Mesenchymal stem cell (in vitro differentiated cells and primary cell): ENCODE data around the gene SLC66A2.

Experiments used
- DNase-seq: peaks from one replicate; pipeline ENCODE4 v3.0.0-alpha.2; 2013
- H2AFZ ChIP-seq: one replicate; pipeline ENCODE4 v1.6.1; 2013; ENCODE audit warnings: low read depth, mild to moderate bottlenecking, control low read depth, inconsistent platforms, low read length, moderate library complexity
- H2AK5ac ChIP-seq: 2 replicates; pipeline ENCODE4 v1.6.1; 2013; ENCODE audit warnings: low read length, moderate library complexity, mild to moderate bottlenecking, inconsistent platforms; ENCODE audit not compliant: severe bottlenecking
- H2BK120ac ChIP-seq: one replicate; pipeline ENCODE4 v1.6.1; 2013; ENCODE audit warnings: low read depth, mild to moderate bottlenecking, inconsistent platforms, low read length, moderate library complexity
- H2BK12ac ChIP-seq, 2 experiments: one replicate each; pipeline ENCODE4 v1.6.1; 2013; ENCODE audit warnings: inconsistent platforms in 2 of 2, low read length in 2 of 2, mild to moderate bottlenecking in 2 of 2, moderate library complexity in 2 of 2, control low read depth in 1 of 2
- H2BK15ac ChIP-seq: one replicate; pipeline ENCODE4 v1.6.1; 2013; ENCODE audit warnings: mild to moderate bottlenecking, low read depth, inconsistent platforms; ENCODE audit not compliant: poor library complexity, severe bottlenecking
- H2BK5ac ChIP-seq: 2 replicates; pipeline ENCODE4 v1.6.1; 2013; ENCODE audit warnings: low read depth, mild to moderate bottlenecking, low read length, control low read depth, inconsistent platforms; ENCODE audit not compliant: poor library complexity, severe bottlenecking
- H3K14ac ChIP-seq, 2 experiments: one replicate each; pipeline ENCODE4 v1.6.1; 2013; ENCODE audit warnings: inconsistent platforms in 2 of 2, low read length in 2 of 2, control low read depth in 1 of 2, mild to moderate bottlenecking in 1 of 2, moderate library complexity in 1 of 2
- H3K18ac ChIP-seq, 2 experiments: one replicate each; pipeline ENCODE4 v1.6.1; 2013; ENCODE audit warnings: inconsistent platforms in 2 of 2, low read length in 2 of 2, control low read depth in 1 of 2, low read depth in 1 of 2, mild to moderate bottlenecking in 1 of 2
- H3K23ac ChIP-seq, 2 experiments: one replicate each; pipeline ENCODE4 v1.6.1; 2013; ENCODE audit warnings: inconsistent platforms in 2 of 2, low read length in 2 of 2, mild to moderate bottlenecking in 2 of 2, moderate library complexity in 2 of 2, control low read depth in 1 of 2
- H3K27ac ChIP-seq: 2 replicates; pipeline ENCODE4 v1.5.1; 2013; ENCODE audit warnings: mild to moderate bottlenecking, moderate library complexity, low read length, control low read depth, inconsistent platforms; ENCODE audit not compliant: poor library complexity, severe bottlenecking
- H3K27me3 ChIP-seq, 2 experiments: 2 replicates each; pipeline versions ENCODE4 v1.6.1 to v1.7.0; 2013; ENCODE audit warnings: low read length in 2 of 2, mild to moderate bottlenecking in 2 of 2, moderate library complexity in 2 of 2, control low read depth in 1 of 2, inconsistent platforms in 1 of 2; ENCODE audit not compliant: control insufficient read depth in 1 of 2, insufficient read depth in 1 of 2
- H3K36me3 ChIP-seq, 2 experiments: 2 replicates each; pipeline versions ENCODE4 v1.6.1 to v1.7.0; 2013; ENCODE audit warnings: low read length in 2 of 2, control low read depth in 1 of 2, inconsistent platforms in 1 of 2, low read depth in 1 of 2, mild to moderate bottlenecking in 1 of 2; ENCODE audit not compliant: insufficient read depth in 2 of 2, control insufficient read depth in 1 of 2
- H3K4ac ChIP-seq, 2 experiments: one replicate each; pipeline ENCODE4 v1.6.1; 2013; ENCODE audit warnings: inconsistent platforms in 2 of 2, low read length in 2 of 2, mild to moderate bottlenecking in 2 of 2, moderate library complexity in 2 of 2, control low read depth in 1 of 2, low read depth in 1 of 2
- H3K4me1 ChIP-seq: 2 replicates; pipeline ENCODE4 v1.6.1; 2013; ENCODE audit warnings: low read depth, low read length, control low read depth; ENCODE audit not compliant: control insufficient read depth, insufficient read depth
- H3K4me2 ChIP-seq: 2 replicates; pipeline ENCODE4 v1.6.1; 2013; ENCODE audit warnings: low read length, mild to moderate bottlenecking, inconsistent platforms; ENCODE audit not compliant: poor library complexity, severe bottlenecking
- H3K4me3 ChIP-seq, 2 experiments: 2 replicates each; pipeline versions ENCODE4 v1.5.1 to v1.7.0; 2013; ENCODE audit warnings: low read length in 2 of 2, mild to moderate bottlenecking in 2 of 2, control low read depth in 1 of 2, low read depth in 1 of 2; ENCODE audit not compliant: insufficient read depth in 1 of 2
- H3K79me1 ChIP-seq: replicated peaks from 2 replicates; pipeline ENCODE4 v1.6.1; 2013; ENCODE audit warnings: mild to moderate bottlenecking, control low read depth, low read length, inconsistent platforms; ENCODE audit not compliant: poor library complexity, severe bottlenecking
- H3K9ac ChIP-seq: 2 replicates; pipeline ENCODE4 v1.7.0; 2013; ENCODE audit warnings: mild to moderate bottlenecking, low read length, moderate library complexity
- H3K9me3 ChIP-seq: 2 replicates; pipeline ENCODE4 v1.7.0; 2013; ENCODE audit warnings: mild to moderate bottlenecking, low read length; ENCODE audit not compliant: control insufficient read depth
- H4K8ac ChIP-seq: one replicate; pipeline ENCODE4 v1.6.1; 2013; ENCODE audit warnings: inconsistent platforms, mild to moderate bottlenecking, low read length, moderate library complexity
- H4K91ac ChIP-seq: one replicate; pipeline ENCODE4 v1.6.1; 2013; ENCODE audit warnings: mild to moderate bottlenecking, low read length, inconsistent platforms
- WGBS: methylation state at CpG from one replicate; pipeline ENCODE4 v1.1.7; 2013; ENCODE audit warnings: mixed read lengths; 5-methylcytosine and 5-hydroxymethylcytosine counted together

The SLC66A2 gene

DNA sequence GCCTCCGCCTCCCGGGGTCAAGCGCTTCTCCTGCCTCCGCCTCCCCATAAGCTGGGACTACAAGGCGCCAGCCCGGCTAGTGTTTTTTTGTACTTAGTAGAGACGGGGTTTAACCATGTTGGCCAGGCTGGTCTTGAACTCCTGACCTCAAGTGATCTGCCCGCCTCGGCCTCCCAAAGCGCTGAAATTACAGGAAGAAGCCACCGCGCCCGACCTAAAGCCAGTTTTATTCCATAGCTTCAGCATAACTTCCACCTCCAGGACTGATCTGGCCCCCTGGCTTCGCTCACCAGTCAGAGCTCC, 37.7 kb upstream of the SLC66A2 start:
- peak overlapping the region; percentile 88 to 97 for H3K4me3 ChIP-seq

GRCh38 chr18:79988451-79989194, 37.2 kb upstream of the SLC66A2 start, which contains the start of gene TXNL4A:
TSS of gene TXNL4A (minus strand) at chr18:79988563. CDS start at chr18:79988392, 171 bp downstream.
- Histone ChIP-seq H3K27me3 (no peaks in the 10 kb centered on the region), H3K27ac (peak within 1 kb of the TSS; percentile 63), H3K9ac (peak within 1 kb of the TSS; percentile 100), H4K91ac (peak within 1 kb of the TSS; percentile 94), H3K23ac (peak within 1 kb of the TSS in 1 of 2 experiments; percentile 6), H4K8ac (peak within 1 kb of the TSS; percentile 99), H3K4me1 (peaks cover 13% of the 10 kb centered on the region), H3K9me3 (no peaks in the 10 kb centered on the region), H3K4me2 (peak within 1 kb of the TSS; percentile 91), H3K36me3 (peaks cover 7 to 13% of the 10 kb centered on the region in 2 experiments), H3K14ac (peak within 1 kb of the TSS; percentile 88), H3K18ac (peak within 1 kb of the TSS; percentile 96 to 97), H3K4me3 (peak within 1 kb of the TSS; percentile 88 to 97), H3K79me1 (peaks cover 3% of the 10 kb centered on the region), H2BK120ac (peak within 1 kb of the TSS; percentile 54), H2BK12ac (peak within 1 kb of the TSS in 1 of 2 experiments; percentile 72), H2AFZ (peak within 1 kb of the TSS; percentile 83), H2BK15ac (peak within 1 kb of the TSS; percentile 93), H2AK5ac (no peak within 1 kb of the TSS), H2BK5ac (peak within 1 kb of the TSS; percentile 24), H3K4ac (peak within 1 kb of the TSS; percentile 84 to 89)
- WGBS: 2% methylated on average over 71 of the region's 71 CpGs
- peak; percentile 82 for DNase-seq

More for the DNA sequence above, 37.7 kb upstream of the SLC66A2 start:
- Histone ChIP-seq H3K79me1 (peaks cover 3% of the 10 kb centered on the region), H3K4me2 (peak overlapping the region; percentile 91), H3K9me3 (no peaks in the 10 kb centered on the region), H2BK12ac (no peak overlapping the region), H3K4ac (peak overlapping the region in 1 of 2 experiments; percentile 89), H3K4me1 (peaks cover 11% of the 10 kb centered on the region), H4K91ac (no peak overlapping the region), H3K18ac (no peak overlapping the region), H3K23ac (no peak overlapping the region), H4K8ac (no peak overlapping the region), H2BK5ac (no peak overlapping the region), H3K27me3 (no peaks in the 10 kb centered on the region), H2AFZ (no peak overlapping the region), H3K14ac (no peak overlapping the region), H2BK15ac (no peak overlapping the region), H3K36me3 (peaks cover 5 to 13% of the 10 kb centered on the region in 2 experiments), H2AK5ac (no peak overlapping the region), H2BK120ac (no peak overlapping the region), H3K9ac (peak overlapping the region; percentile 100), H3K27ac (no peak overlapping the region)
- no peak for DNase-seq
- 83% methylated on average over 14 of the region's 14 CpGs for WGBS

GRCh38 chr18:79988071-79988450, 36.6 kb upstream of the SLC66A2 start:
- H3K14ac ChIP-seq: peak overlapping the region in 1 of 2 experiments; percentile 63
- peak overlapping the region in 1 of 2 experiments; percentile 6 for H3K23ac ChIP-seq
- DNase-seq: peak; percentile 70
- H3K4me1 ChIP-seq: peaks cover 13% of the 10 kb centered on the region
- H2BK5ac ChIP-seq: no peak overlapping the region
- peaks cover 3% of the 10 kb centered on the region for H3K79me1 ChIP-seq
- H2BK15ac ChIP-seq: no peak overlapping the region
- H3K27me3 ChIP-seq: no peaks in the 10 kb centered on the region
- H3K4me3 ChIP-seq: peak overlapping the region; percentile 88 to 97
- H3K4me2 ChIP-seq: peak overlapping the region; percentile 84
- peak overlapping the region in 1 of 2 experiments; percentile 72 for H2BK12ac ChIP-seq
- under 1% methylated on average over 46 of the region's 48 CpGs for WGBS
- no peak overlapping the region for H2AK5ac ChIP-seq
- H4K91ac ChIP-seq: peak overlapping the region; percentile 94
- peak overlapping the region; percentile 94 for H4K8ac ChIP-seq
- peak overlapping the region; percentile 63 for H2AFZ ChIP-seq
- no peak overlapping the region for H3K27ac ChIP-seq
- H3K36me3 ChIP-seq: peaks cover 7 to 13% of the 10 kb centered on the region in 2 experiments
- no peaks in the 10 kb centered on the region for H3K9me3 ChIP-seq
- H3K18ac ChIP-seq: peak overlapping the region; percentile 64 to 72
- peak overlapping the region; percentile 15 for H2BK120ac ChIP-seq
- H3K9ac ChIP-seq: peak overlapping the region; percentile 100
- H3K4ac ChIP-seq: peak overlapping the region; percentile 15 to 84

GRCh38 chr18:79987566-79987965, 36.1 kb upstream of the SLC66A2 start:
- no peak overlapping the region for H2BK15ac ChIP-seq
- H3K4me2 ChIP-seq: peak overlapping the region; percentile 84
- no peak overlapping the region for H2BK120ac ChIP-seq
- no peak overlapping the region for H2AK5ac ChIP-seq
- H2BK5ac ChIP-seq: no peak overlapping the region
- no peak overlapping the region for H3K4ac ChIP-seq
- H3K4me3 ChIP-seq: peak overlapping the region; percentile 88 to 97
- H4K91ac ChIP-seq: no peak overlapping the region
- H4K8ac ChIP-seq: no peak overlapping the region
- no peak overlapping the region for H2BK12ac ChIP-seq
- H3K18ac ChIP-seq: no peak overlapping the region
- peak overlapping the region; percentile 100 for H3K9ac ChIP-seq
- H3K23ac ChIP-seq: no peak overlapping the region
- H3K27ac ChIP-seq: no peak overlapping the region
- peaks cover 10 to 13% of the 10 kb centered on the region in 2 experiments for H3K36me3 ChIP-seq
- DNase-seq: peak; percentile 51
- H3K79me1 ChIP-seq: peaks cover 3% of the 10 kb centered on the region
- H3K4me1 ChIP-seq: peaks cover 16% of the 10 kb centered on the region
- H2AFZ ChIP-seq: no peak overlapping the region
- H3K14ac ChIP-seq: no peak overlapping the region
- 0% methylated on average over 3 of the region's 6 CpGs for WGBS
- no peaks in the 10 kb centered on the region for H3K27me3 ChIP-seq
- no peaks in the 10 kb centered on the region for H3K9me3 ChIP-seq
